Measurements from ENCODE around the gene SBNO2. TPM values are rescaled to one million over a fixed set of nuclear protein-coding genes. Genes with fewer than 3 reads are reported as not detected.

SBNO2 gene
- total RNA-seq, 1 donor from 2014 or later = 65.5 TPM

- peaks cover 1% of the 10 kb centered on the region for H3K4me1 Mint-ChIP-seq (ENCODE audit: low read depth, unreplicated experiment)
- H3K27me3 Mint-ChIP-seq (ENCODE audit: unreplicated experiment) = peaks cover 11% of the 10 kb centered on the region
- no peak for DNase-seq
- TF ChIP-seq CTCF (IDR thresholded peaks at IDR 0.05; ENCODE audit: partially characterized antibody, unreplicated experiment) = no peak
- peaks cover 4% of the 10 kb centered on the region for H3K36me3 Mint-ChIP-seq (ENCODE audit: unreplicated experiment)
- no peak overlapping the region for H3K27ac Mint-ChIP-seq (ENCODE audit: unreplicated experiment)
- H3K9me3 Mint-ChIP-seq (ENCODE audit: unreplicated experiment) = no peaks in the 10 kb centered on the region
- H3K4me3 Mint-ChIP-seq (ENCODE audit: unreplicated experiment) = no peak overlapping the region
These were observed 101.6 kb downstream of the SBNO2 start for GRCh38 chr19:1072371-1073015.

GRCh38 chr19:1070931-1071791 lies 102.9 kb downstream of the SBNO2 start:
- Mint-ChIP-seq H3K27me3 (ENCODE audit: unreplicated experiment) (peaks cover 11% of the 10 kb centered on the region), H3K36me3 (ENCODE audit: unreplicated experiment) (peaks cover 4% of the 10 kb centered on the region), H3K27ac (ENCODE audit: unreplicated experiment) (peak overlapping the region; percentile 38), H3K4me1 (ENCODE audit: low read depth, unreplicated experiment) (peaks cover 1% of the 10 kb centered on the region), H3K9me3 (ENCODE audit: unreplicated experiment) (no peaks in the 10 kb centered on the region), H3K4me3 (ENCODE audit: unreplicated experiment) (peak overlapping the region; percentile 74)
- no peak for TF ChIP-seq CTCF (IDR thresholded peaks at IDR 0.05; ENCODE audit: partially characterized antibody, unreplicated experiment)
- no peak for DNase-seq

GRCh38 chr19:1070576-1070930 lies 103.5 kb downstream of the SBNO2 start:
- Mint-ChIP-seq H3K4me3 (ENCODE audit: unreplicated experiment) (no peak overlapping the region), H3K36me3 (ENCODE audit: unreplicated experiment) (peaks cover 4% of the 10 kb centered on the region), H3K27ac (ENCODE audit: unreplicated experiment) (no peak overlapping the region), H3K4me1 (ENCODE audit: low read depth, unreplicated experiment) (peaks cover 1% of the 10 kb centered on the region), H3K27me3 (ENCODE audit: unreplicated experiment) (peaks cover 9% of the 10 kb centered on the region), H3K9me3 (ENCODE audit: unreplicated experiment) (no peaks in the 10 kb centered on the region)
- no peak for DNase-seq
- TF ChIP-seq CTCF (IDR thresholded peaks at IDR 0.05; ENCODE audit: partially characterized antibody, unreplicated experiment) = no peak

GRCh38 chr19:1069009-1069779 lies 104.9 kb downstream of the SBNO2 start:
- Mint-ChIP-seq H3K27me3 (ENCODE audit: unreplicated experiment) (peaks cover 9% of the 10 kb centered on the region), H3K4me1 (ENCODE audit: low read depth, unreplicated experiment) (peaks cover 3% of the 10 kb centered on the region), H3K36me3 (ENCODE audit: unreplicated experiment) (peaks cover 4% of the 10 kb centered on the region), H3K9me3 (ENCODE audit: unreplicated experiment) (peaks cover 5% of the 10 kb centered on the region), H3K27ac (ENCODE audit: unreplicated experiment) (no peak overlapping the region), H3K4me3 (ENCODE audit: unreplicated experiment) (peak overlapping the region; percentile 70)
- no peak for TF ChIP-seq CTCF (IDR thresholded peaks at IDR 0.05; ENCODE audit: partially characterized antibody, unreplicated experiment)
- DNase-seq = no peak
